Fibroblast of lung (primary cell): ENCODE data around the gene DVL1.

Source experiments
- EZH2 ChIP-seq: IDR thresholded peaks from 2 replicates; pipeline ENCODE4 v1.5.1; 2012; ENCODE audit warnings: low read length, control low read depth, mild to moderate bottlenecking; ENCODE audit errors: missing control alignments
- TF ChIP-seq, protein P1 (sequence below), 2 donors: IDR thresholded peaks in 1 of 2; conservative IDR thresholded peaks in 1 of 2; 1 replicate in 1 of 2; 2 replicates in 1 of 2; pipeline ENCODE4 v1.5.1; 2011 to 2012; ENCODE audit warnings: low read length in 2 of 2, control low read depth in 1 of 2, inconsistent platforms in 1 of 2, low read depth in 1 of 2, mild to moderate bottlenecking in 1 of 2

DNA sequence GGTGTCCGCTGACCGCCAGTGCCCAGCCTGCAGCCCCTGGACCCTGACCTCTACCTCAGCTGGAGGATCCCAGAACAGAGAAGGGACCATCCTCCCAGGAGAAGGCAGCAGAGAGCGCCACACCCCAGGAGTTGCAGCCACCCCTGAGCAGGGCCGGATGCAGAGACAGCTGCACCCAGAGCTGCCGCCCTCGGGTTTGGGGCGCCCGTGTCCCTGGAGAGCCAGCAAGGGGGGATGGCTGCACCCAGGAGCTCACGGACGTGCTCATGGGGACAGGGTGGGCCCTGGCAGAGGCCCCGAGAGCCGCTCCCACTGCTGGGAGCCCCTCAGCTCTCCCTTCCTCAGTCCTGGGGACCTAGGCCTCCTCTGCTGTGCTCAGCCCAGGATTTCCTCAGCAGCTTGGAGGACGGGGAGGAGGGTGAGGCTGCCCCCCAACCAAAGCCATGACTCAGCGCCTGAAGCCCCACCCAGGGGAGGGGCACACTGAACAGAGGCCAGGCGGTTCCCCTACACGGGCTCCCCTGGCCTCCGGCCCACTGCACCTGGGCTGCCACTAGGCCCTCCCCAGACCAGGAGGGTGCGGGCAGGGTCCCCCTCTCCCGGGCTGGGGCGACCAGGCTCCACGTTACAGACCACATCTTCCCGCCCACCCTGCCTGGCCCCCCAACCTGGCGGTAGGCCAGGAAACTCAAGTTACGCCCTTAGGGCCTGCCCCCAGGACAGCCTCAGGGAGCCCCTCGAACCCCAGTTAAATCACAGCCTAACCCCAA is 43.7 kb downstream of the DVL1 start:
- TF ChIP-seq, protein P1, sequence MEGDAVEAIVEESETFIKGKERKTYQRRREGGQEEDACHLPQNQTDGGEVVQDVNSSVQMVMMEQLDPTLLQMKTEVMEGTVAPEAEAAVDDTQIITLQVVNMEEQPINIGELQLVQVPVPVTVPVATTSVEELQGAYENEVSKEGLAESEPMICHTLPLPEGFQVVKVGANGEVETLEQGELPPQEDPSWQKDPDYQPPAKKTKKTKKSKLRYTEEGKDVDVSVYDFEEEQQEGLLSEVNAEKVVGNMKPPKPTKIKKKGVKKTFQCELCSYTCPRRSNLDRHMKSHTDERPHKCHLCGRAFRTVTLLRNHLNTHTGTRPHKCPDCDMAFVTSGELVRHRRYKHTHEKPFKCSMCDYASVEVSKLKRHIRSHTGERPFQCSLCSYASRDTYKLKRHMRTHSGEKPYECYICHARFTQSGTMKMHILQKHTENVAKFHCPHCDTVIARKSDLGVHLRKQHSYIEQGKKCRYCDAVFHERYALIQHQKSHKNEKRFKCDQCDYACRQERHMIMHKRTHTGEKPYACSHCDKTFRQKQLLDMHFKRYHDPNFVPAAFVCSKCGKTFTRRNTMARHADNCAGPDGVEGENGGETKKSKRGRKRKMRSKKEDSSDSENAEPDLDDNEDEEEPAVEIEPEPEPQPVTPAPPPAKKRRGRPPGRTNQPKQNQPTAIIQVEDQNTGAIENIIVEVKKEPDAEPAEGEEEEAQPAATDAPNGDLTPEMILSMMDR (conservative IDR thresholded peaks at IDR 0.05 in 1 of 2, IDR thresholded peaks at IDR 0.05 in 1 of 2; ENCODE audit: low read depth in 1 of 2, low read length in 2 of 2), result no peak
- TF ChIP-seq EZH2, result no peak
